Ascending aorta (tissue), 2 donors: ENCODE measurements around the gene SLC24A2. TPM values are rescaled to one million over a fixed set of nuclear protein-coding genes. Genes with fewer than 3 reads are reported as not detected.

Experiments
- DNase-seq, 2 donors: peaks; one replicate each; pipeline ENCODE4 v3.0.0-alpha.2; 2019; ENCODE audit warnings: low spot score in 2 of 2
- H3K27ac ChIP-seq, 2 donors: fragments of 200-600 bp; sonication (generic); one replicate each; pipeline ENCODE4 v1.5.1; 2016 to 2017; ENCODE audit warnings: mild to moderate bottlenecking in 1 of 2
- H3K27me3 ChIP-seq: fragments of 200-600 bp; sonication (generic); one replicate; pipeline ENCODE4 v1.5.1; 2017
- H3K36me3 ChIP-seq, 2 donors: fragments of 200-600 bp; sonication (generic); one replicate each; pipeline ENCODE4 v1.5.1; 2016
- H3K4me1 ChIP-seq, 2 donors: fragments of 200-600 bp; sonication (generic); one replicate each; pipeline ENCODE4 v1.5.1; 2016 to 2017; ENCODE audit warnings: mild to moderate bottlenecking in 1 of 2
- H3K4me3 ChIP-seq, 2 donors: fragments of 200-600 bp; sonication (generic); one replicate each; pipeline ENCODE4 v1.5.1; 2016 to 2017; ENCODE audit warnings: mild to moderate bottlenecking in 1 of 2
- H3K9me3 ChIP-seq, 2 donors: fragments of 200-600 bp; sonication (generic); one replicate each; pipeline ENCODE4 v1.5.1; 2016
- CTCF ChIP-seq, 3 experiments: fragments of 200-600 bp in 2 of 3; fragments of 450-650 bp in 1 of 3; sonication (generic) in 2 of 3; IDR thresholded peaks; one replicate each; pipeline ENCODE4 v1.5.1; 2016 to 2019; ENCODE audit warnings: antibody characterized with exemption in 3 of 3, mild to moderate bottlenecking in 1 of 3, moderate library complexity in 1 of 3
- intact Hi-C: fragments of 100-400 bp; cut with DNase I; formaldehyde crosslinking; loops from one replicate; pipeline ENCODE4 v1.15.1; 2023
- total RNA-seq: library from RNA; depleted of rRNA; stranded (reverse); fragments of >200 nt; gene quantifications from one replicate; pipeline ENCODE4 v1.1.0, GENCODE V29; 2016

SLC24A2 gene
- total RNA-seq, 1 donor from 2014 or later, result not detected

GRCh38 chr9:19809422-19810269, 20.8 kb upstream of the SLC24A2 start:
- no peak for DNase-seq
- Histone ChIP-seq H3K27me3 (no peaks in the 10 kb centered on the region), H3K36me3 (no peaks in the 10 kb centered on the region), H3K9me3 (no peaks in the 10 kb centered on the region), H3K27ac (no peak overlapping the region), H3K4me3 (no peak overlapping the region), H3K4me1 (no peaks in the 10 kb centered on the region)
- intact Hi-C loops, result no loop called here
- TF ChIP-seq CTCF (IDR thresholded peaks at IDR 0.05), result no peak

GRCh38 chr9:19807182-19807892, 18.5 kb upstream of the SLC24A2 start:
- H3K36me3 ChIP-seq, result no peaks in the 10 kb centered on the region
- TF ChIP-seq CTCF (IDR thresholded peaks at IDR 0.05), result no peak
- intact Hi-C loops, result no loop called here
- no peaks in the 10 kb centered on the region for H3K27me3 ChIP-seq
- no peaks in the 10 kb centered on the region for H3K4me1 ChIP-seq
- no peak for DNase-seq
- no peaks in the 10 kb centered on the region for H3K9me3 ChIP-seq
- H3K4me3 ChIP-seq, result no peak overlapping the region
- H3K27ac ChIP-seq, result no peak overlapping the region

- Histone ChIP-seq H3K4me3 (no peak overlapping the region), H3K27ac (no peak overlapping the region), H3K27me3 (no peaks in the 10 kb centered on the region), H3K36me3 (no peaks in the 10 kb centered on the region), H3K4me1 (no peaks in the 10 kb centered on the region), H3K9me3 (no peaks in the 10 kb centered on the region)
- intact Hi-C loops, result no loop called here
- TF ChIP-seq CTCF (IDR thresholded peaks at IDR 0.05), result no peak
- DNase-seq, result no peak
Measured at GRCh38 chr9:19804431-19804830, 15.6 kb upstream of the SLC24A2 start.

- DNase-seq, result no peak
- Histone ChIP-seq H3K36me3 (no peaks in the 10 kb centered on the region), H3K27me3 (no peaks in the 10 kb centered on the region), H3K4me1 (no peaks in the 10 kb centered on the region), H3K9me3 (no peaks in the 10 kb centered on the region), H3K4me3 (no peak overlapping the region), H3K27ac (no peak overlapping the region)
- intact Hi-C loops, result no loop called here
- no peak for TF ChIP-seq CTCF (IDR thresholded peaks at IDR 0.05)
Measured at GRCh38 chr9:19800884-19801283, 12.0 kb upstream of the SLC24A2 start.

GRCh38 chr9:19799784-19800183, 10.9 kb upstream of the SLC24A2 start:
- intact Hi-C loops, result no loop called here
- Histone ChIP-seq H3K27me3 (no peaks in the 10 kb centered on the region), H3K4me3 (no peak overlapping the region), H3K4me1 (no peaks in the 10 kb centered on the region), H3K27ac (no peak overlapping the region), H3K9me3 (no peaks in the 10 kb centered on the region), H3K36me3 (no peaks in the 10 kb centered on the region)
- no peak for DNase-seq
- TF ChIP-seq CTCF (IDR thresholded peaks at IDR 0.05), result no peak
